H9 (cell line): ENCODE data around the gene OBP2B. TPM values are rescaled to one million over a fixed set of nuclear protein-coding genes. Genes with fewer than 3 reads are reported as not detected.

ENCODE experiments used
- DNase-seq: peaks from one replicate; pipeline ENCODE4 v3.0.0-alpha.2; 2017
- H2AFZ ChIP-seq: one replicate; pipeline ENCODE4 v1.6.1; 2013; ENCODE audit warnings: mild to moderate bottlenecking, low read length, control low read depth, moderate library complexity
- H2AK5ac ChIP-seq: 2 replicates; pipeline ENCODE4 v1.6.1; 2013; ENCODE audit warnings: low read length, control low read depth, mixed read lengths; ENCODE audit not compliant: insufficient read length
- H2BK120ac ChIP-seq: one replicate; pipeline ENCODE4 v1.6.1; 2013; ENCODE audit warnings: low read depth, mild to moderate bottlenecking, low read length, control low read depth, inconsistent platforms; ENCODE audit not compliant: poor library complexity, severe bottlenecking
- H2BK12ac ChIP-seq: 2 replicates; pipeline ENCODE4 v1.6.1; 2013; ENCODE audit warnings: low read length, control low read depth, mixed read lengths, low read depth; ENCODE audit not compliant: insufficient read length
- H2BK15ac ChIP-seq: 2 replicates; pipeline ENCODE4 v1.6.1; 2013; ENCODE audit warnings: low read depth, low read length, control low read depth
- H2BK20ac ChIP-seq: one replicate; pipeline ENCODE4 v1.6.1; 2013; ENCODE audit warnings: low read depth, mild to moderate bottlenecking, low read length, control low read depth, inconsistent platforms; ENCODE audit not compliant: poor library complexity, severe bottlenecking
- H2BK5ac ChIP-seq: 2 replicates; pipeline ENCODE4 v1.6.1; 2013; ENCODE audit warnings: low read length, control low read depth, mixed read lengths; ENCODE audit not compliant: insufficient read length
- H3K14ac ChIP-seq: 2 replicates; pipeline ENCODE4 v1.6.1; 2013; ENCODE audit warnings: low read length, control low read depth; ENCODE audit not compliant: insufficient read depth
- H3K18ac ChIP-seq: 2 replicates; pipeline ENCODE4 v1.6.1; 2013; ENCODE audit warnings: low read depth, mild to moderate bottlenecking, mixed read lengths, low read length, control low read depth; ENCODE audit not compliant: insufficient read length
- H3K23ac ChIP-seq: 2 replicates; pipeline ENCODE4 v1.6.1; 2013; ENCODE audit warnings: low read length, control low read depth, mixed read lengths, low read depth; ENCODE audit not compliant: insufficient read length
- H3K23me2 ChIP-seq: 2 replicates; pipeline ENCODE4 v1.6.1; 2013; ENCODE audit warnings: low read depth, mild to moderate bottlenecking, mixed read lengths, low read length, control low read depth; ENCODE audit not compliant: insufficient read length, poor library complexity, severe bottlenecking
- H3K27ac ChIP-seq: 2 replicates; pipeline ENCODE4 v1.5.1; 2013; ENCODE audit warnings: low read length, control low read depth, mixed read lengths, low read depth; ENCODE audit not compliant: insufficient read length
- H3K27me3 ChIP-seq: 2 replicates; pipeline ENCODE4 v1.6.1; 2013; ENCODE audit warnings: low read length, control low read depth, inconsistent platforms; ENCODE audit not compliant: insufficient read depth
- H3K4ac ChIP-seq: 2 replicates; pipeline ENCODE4 v1.6.1; 2013; ENCODE audit warnings: low read depth, mild to moderate bottlenecking, control low read depth, inconsistent platforms, low read length, moderate library complexity
- H3K4me1 ChIP-seq: 2 replicates; pipeline ENCODE4 v1.6.1; 2013; ENCODE audit warnings: low read length, control low read depth, inconsistent platforms; ENCODE audit not compliant: insufficient read depth
- H3K4me2 ChIP-seq: 2 replicates; pipeline ENCODE4 v1.6.1; 2013; ENCODE audit warnings: low read length, control low read depth, mixed read lengths; ENCODE audit not compliant: insufficient read length, insufficient read depth
- H3K56ac ChIP-seq: 2 replicates; pipeline ENCODE4 v1.6.1; 2013; ENCODE audit warnings: low read depth, mild to moderate bottlenecking, mixed read lengths, low read length, control low read depth; ENCODE audit not compliant: insufficient read length
- H3K79me1 ChIP-seq: 2 replicates; pipeline ENCODE4 v1.6.1; 2013; ENCODE audit warnings: low read depth, mild to moderate bottlenecking, moderate library complexity, low read length, control low read depth, inconsistent platforms; ENCODE audit not compliant: insufficient read depth, poor library complexity, severe bottlenecking
- H3K79me2 ChIP-seq: 2 replicates; pipeline ENCODE4 v1.6.1; 2013; ENCODE audit warnings: low read length, control low read depth, inconsistent platforms; ENCODE audit not compliant: insufficient read depth
- H3K9ac ChIP-seq: 2 replicates; pipeline ENCODE4 v1.6.1; 2013; ENCODE audit warnings: low read length, control low read depth, mixed read lengths; ENCODE audit not compliant: insufficient read length; ENCODE audit errors: extremely low read depth
- H3K9me3 ChIP-seq: one replicate; pipeline ENCODE4 v1.6.1; 2013; ENCODE audit warnings: low read depth, low read length, inconsistent platforms; ENCODE audit not compliant: control insufficient read depth
- H3T11ph ChIP-seq: one replicate; pipeline ENCODE4 v1.6.1; 2013; ENCODE audit warnings: mild to moderate bottlenecking, low read length, control low read depth, inconsistent platforms
- H4K20me1 ChIP-seq: one replicate; pipeline ENCODE4 v1.6.1; 2013; ENCODE audit not compliant: control insufficient read depth, insufficient read length, insufficient read depth
- H4K5ac ChIP-seq: 2 replicates; pipeline ENCODE4 v1.6.1; 2013; ENCODE audit warnings: low read depth, mild to moderate bottlenecking, mixed read lengths, low read length, control low read depth; ENCODE audit not compliant: insufficient read length
- H4K8ac ChIP-seq: replicated peaks from 2 replicates; pipeline ENCODE4 v1.6.1; 2013; ENCODE audit warnings: low read length, control low read depth, mixed read lengths, low read depth; ENCODE audit not compliant: insufficient read length
- H4K91ac ChIP-seq: 2 replicates; pipeline ENCODE4 v1.6.1; 2013; ENCODE audit warnings: low read depth, mild to moderate bottlenecking, moderate library complexity, mixed read lengths, low read length, control low read depth; ENCODE audit not compliant: insufficient read length
- H3K27ac Mint-ChIP-seq, 3 experiments: 2 replicates in 2 of 3; 3 replicates in 1 of 3; pipeline ENCODE4 v1.8.0; 2020 to 2021; ENCODE audit warnings: mixed read lengths in 3 of 3, mild to moderate bottlenecking in 1 of 3, moderate library complexity in 1 of 3
- H3K27me3 Mint-ChIP-seq: 2 replicates; pipeline ENCODE4 v1.8.0; 2021; ENCODE audit warnings: low read depth, mild to moderate bottlenecking, moderate library complexity, mixed read lengths
- H3K36me3 Mint-ChIP-seq, 3 experiments: 2 replicates in 2 of 3; 3 replicates in 1 of 3; pipeline ENCODE4 v1.8.0; 2020 to 2021; ENCODE audit warnings: low read depth in 3 of 3, mixed read lengths in 3 of 3; ENCODE audit not compliant: insufficient read depth in 1 of 3
- H3K4me1 Mint-ChIP-seq, 2 experiments: 2 replicates each; pipeline ENCODE4 v1.8.0; 2020; ENCODE audit warnings: mixed read lengths in 2 of 2
- H3K4me3 Mint-ChIP-seq, 2 experiments: 2 replicates in 1 of 2; 3 replicates in 1 of 2; pipeline ENCODE4 v1.8.0; 2020 to 2021; ENCODE audit warnings: mild to moderate bottlenecking in 2 of 2, mixed read lengths in 2 of 2, moderate library complexity in 1 of 2
- H3K9me3 Mint-ChIP-seq, 2 experiments: 2 replicates in 1 of 2; 3 replicates in 1 of 2; pipeline ENCODE4 v1.8.0; 2020; ENCODE audit warnings: mild to moderate bottlenecking in 2 of 2, mixed read lengths in 2 of 2, moderate library complexity in 1 of 2
- WGBS: extraction: QIAGEN DNeasy Blood & Tissue Kit; methylation state at CpG from one replicate; pipeline ENCODE4 v1.1.7; 2013; ENCODE audit warnings: missing lambda C conversion rate, low lambda C conversion rate, mixed read lengths; ENCODE audit not compliant: insufficient read length; ENCODE audit errors: extremely low coverage; 5-methylcytosine and 5-hydroxymethylcytosine counted together
- total RNA-seq: library from RNA; stranded (reverse); gene quantifications from 2 replicates; pipeline ENCODE4 v1.2.1, GENCODE V29; 2021
- TF ChIP-seq, protein P1 (sequence below): fragments of 200-600 bp; sonication (generic); conservative IDR thresholded peaks from 3 replicates; pipeline ENCODE4 v1.8.0; 2021; ENCODE audit warnings: antibody characterized with exemption, mild to moderate bottlenecking

Gene OBP2B
- total RNA-seq, 1 experiment from 2014 or later: not detected

DNA sequence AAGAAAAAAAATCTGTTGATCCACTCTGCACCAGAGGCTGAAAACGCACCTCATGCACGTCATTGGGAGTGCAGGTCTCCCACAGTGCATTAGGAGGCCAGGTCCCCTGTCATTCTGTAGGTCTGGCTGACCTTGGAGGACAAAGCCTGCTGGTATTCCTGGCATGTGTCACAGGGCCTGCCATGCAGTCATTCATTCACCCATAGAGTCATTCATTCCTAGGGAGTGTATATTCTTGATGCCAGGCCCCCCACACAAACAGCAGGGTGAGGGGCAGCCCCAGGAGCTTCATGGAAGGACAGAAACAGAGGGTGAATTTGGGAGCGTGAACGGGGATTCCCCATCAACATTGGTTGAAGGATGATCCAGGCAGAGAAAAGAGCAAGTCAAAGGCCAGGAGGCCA lies 47.5 kb downstream of the OBP2B start:
- H3K79me2 ChIP-seq: no peaks in the 10 kb centered on the region
- H3K27me3 ChIP-seq: no peaks in the 10 kb centered on the region
- H3T11ph ChIP-seq: no peak overlapping the region
- no peak overlapping the region for H2AFZ ChIP-seq
- peaks cover 5 to 6% of the 10 kb centered on the region in 2 experiments for H3K4me1 Mint-ChIP-seq
- TF ChIP-seq, protein P1, sequence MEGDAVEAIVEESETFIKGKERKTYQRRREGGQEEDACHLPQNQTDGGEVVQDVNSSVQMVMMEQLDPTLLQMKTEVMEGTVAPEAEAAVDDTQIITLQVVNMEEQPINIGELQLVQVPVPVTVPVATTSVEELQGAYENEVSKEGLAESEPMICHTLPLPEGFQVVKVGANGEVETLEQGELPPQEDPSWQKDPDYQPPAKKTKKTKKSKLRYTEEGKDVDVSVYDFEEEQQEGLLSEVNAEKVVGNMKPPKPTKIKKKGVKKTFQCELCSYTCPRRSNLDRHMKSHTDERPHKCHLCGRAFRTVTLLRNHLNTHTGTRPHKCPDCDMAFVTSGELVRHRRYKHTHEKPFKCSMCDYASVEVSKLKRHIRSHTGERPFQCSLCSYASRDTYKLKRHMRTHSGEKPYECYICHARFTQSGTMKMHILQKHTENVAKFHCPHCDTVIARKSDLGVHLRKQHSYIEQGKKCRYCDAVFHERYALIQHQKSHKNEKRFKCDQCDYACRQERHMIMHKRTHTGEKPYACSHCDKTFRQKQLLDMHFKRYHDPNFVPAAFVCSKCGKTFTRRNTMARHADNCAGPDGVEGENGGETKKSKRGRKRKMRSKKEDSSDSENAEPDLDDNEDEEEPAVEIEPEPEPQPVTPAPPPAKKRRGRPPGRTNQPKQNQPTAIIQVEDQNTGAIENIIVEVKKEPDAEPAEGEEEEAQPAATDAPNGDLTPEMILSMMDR: no peak
- peaks cover 20% of the 10 kb centered on the region for H3K27me3 Mint-ChIP-seq
- H3K9me3 Mint-ChIP-seq: no peaks in the 10 kb centered on the region
- H2AK5ac ChIP-seq: no peak overlapping the region
- no peak overlapping the region for H2BK12ac ChIP-seq
- H2BK120ac ChIP-seq: no peak overlapping the region
- no peak overlapping the region for H3K27ac Mint-ChIP-seq
- no peak overlapping the region for H3K9ac ChIP-seq
- H3K18ac ChIP-seq: no peak overlapping the region
- H3K4me3 Mint-ChIP-seq: no peak overlapping the region
- H4K91ac ChIP-seq: no peak overlapping the region
- no peak for DNase-seq
- H3K14ac ChIP-seq: no peak overlapping the region
- no peak overlapping the region for H3K27ac ChIP-seq
- H2BK15ac ChIP-seq: no peak overlapping the region
- H4K5ac ChIP-seq: no peak overlapping the region
- no peaks in the 10 kb centered on the region for H3K79me1 ChIP-seq
- no peak overlapping the region for H3K4me2 ChIP-seq
- H3K4me1 ChIP-seq: no peaks in the 10 kb centered on the region
- peaks cover 8 to 14% (median 12%) of the 10 kb centered on the region in 3 experiments; a peak in 5 of 7 replicates for H3K36me3 Mint-ChIP-seq
- no peak overlapping the region for H2BK5ac ChIP-seq
- no peaks in the 10 kb centered on the region for H4K20me1 ChIP-seq
- H3K4ac ChIP-seq: no peak overlapping the region
- H3K23me2 ChIP-seq: peaks cover 4% of the 10 kb centered on the region
- H3K23ac ChIP-seq: no peak overlapping the region
- no peak overlapping the region for H2BK20ac ChIP-seq
- WGBS: no CpG with 5 or more reads among the region's 4 CpGs
- no peak overlapping the region for H4K8ac ChIP-seq
- H3K9me3 ChIP-seq: no peaks in the 10 kb centered on the region
- no peak overlapping the region for H3K56ac ChIP-seq
